NOMO-1 (cell line): ENCODE measurements around the gene AXIN1.
"Not testable (repeated sequence)": the region's sequence is repeated elsewhere in the genome, so short reads cannot be mapped to it uniquely, and the experiment has no call there.

Experiments
- DNase-seq, 2 experiments: peaks; one replicate each; lab custom pipeline; 2025; ENCODE audit not compliant: unreplicated experiment in 2 of 2; lab: John Stamatoyannopoulos, UW

AXIN1 gene

DNA sequence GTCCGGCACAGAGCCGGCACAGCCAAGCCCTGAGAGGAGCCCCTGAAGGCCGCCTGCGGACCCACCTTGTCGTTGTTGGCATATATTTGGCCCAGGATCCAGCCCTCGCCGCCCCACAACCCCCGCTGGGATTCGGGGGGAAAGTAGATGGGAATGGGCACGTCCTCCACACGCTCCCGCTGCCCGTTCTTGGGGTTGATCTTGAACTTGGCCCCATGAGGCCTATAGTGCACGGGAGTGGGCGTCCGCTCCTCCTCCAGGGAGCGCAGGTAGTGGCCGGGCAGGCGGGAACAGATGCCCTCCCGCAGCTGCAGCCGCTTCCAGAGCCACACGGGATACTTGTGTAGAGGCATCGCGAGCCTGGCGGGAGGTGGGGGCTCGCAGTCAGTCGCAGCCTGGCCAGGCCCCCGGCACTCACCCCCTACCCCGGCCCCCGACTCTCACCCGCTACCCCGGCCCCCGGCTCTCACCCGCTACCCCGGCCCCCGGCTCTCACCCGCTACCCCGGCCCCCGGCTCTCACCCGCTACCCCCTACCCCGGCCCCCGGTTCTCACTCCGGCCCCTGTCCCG, 17.4 kb upstream of the AXIN1 start:
- DNase-seq = no peak

DNA sequence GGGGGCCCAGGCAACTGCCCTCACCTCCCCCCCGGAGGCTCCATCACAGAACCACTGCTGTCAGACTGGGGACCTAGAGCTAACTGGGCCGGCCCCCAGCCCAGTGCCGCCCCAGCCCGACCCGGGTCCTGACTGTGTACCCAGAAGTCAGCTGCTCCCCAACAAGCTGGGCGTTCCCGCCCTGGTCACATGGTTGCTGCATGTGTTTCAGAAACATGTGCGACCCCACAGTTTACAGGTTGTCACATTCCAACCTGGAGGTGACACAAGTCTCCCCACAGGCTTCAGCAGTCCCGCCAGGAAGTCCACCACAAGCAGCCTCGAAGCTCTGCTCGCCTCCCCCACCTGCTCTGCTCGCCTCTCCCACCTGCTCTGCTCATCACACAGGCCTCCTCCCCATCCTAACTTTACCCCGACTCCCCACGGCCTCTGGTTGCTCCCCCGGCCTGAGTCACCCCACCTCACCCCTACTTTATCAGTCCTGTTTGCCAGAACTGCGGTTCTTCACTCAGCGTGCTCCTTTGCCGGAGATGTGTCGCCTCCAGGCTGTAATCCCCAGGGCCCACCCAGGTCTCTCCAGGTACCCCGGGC, 16.8 kb upstream of the AXIN1 start:
- no peak for DNase-seq

DNA sequence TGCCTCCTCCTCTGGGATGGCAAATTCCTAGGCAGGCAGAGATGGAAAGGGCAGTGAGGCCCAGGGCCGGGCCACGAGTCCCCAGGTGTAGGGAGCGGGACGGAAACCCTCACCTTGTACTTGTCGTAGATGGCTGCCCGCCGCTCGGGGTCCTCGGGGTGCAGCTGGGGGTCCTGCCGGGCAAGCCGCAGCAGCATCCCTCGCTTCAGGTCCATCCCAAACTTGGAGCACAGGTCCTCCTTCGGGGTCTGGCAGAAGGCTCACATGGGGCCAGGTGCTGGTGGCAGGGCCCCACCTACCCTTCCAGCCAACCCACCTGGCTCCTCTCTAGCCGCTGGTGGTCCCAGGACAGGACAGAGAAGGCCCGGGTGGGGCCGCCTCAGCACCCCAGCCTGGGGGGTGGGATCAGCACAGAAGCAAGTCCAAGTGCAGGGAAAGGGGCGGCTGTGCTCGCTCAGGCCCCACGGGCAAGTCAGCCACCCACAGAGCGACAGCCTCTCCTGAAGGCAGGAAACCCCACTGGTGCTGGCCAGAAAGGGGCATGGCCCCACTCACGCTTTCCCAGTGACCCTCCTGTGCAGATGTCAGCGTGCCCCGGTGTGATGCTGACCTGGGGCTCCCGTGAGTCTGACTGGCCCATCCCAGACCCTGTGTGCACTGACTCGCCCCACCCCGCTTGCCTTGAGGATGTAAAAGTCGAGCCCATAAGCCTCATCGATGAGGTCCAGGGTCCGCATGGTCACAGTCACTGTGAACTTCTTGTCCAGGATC, 16.1 kb upstream of the AXIN1 start:
- DNase-seq = no peak

DNA sequence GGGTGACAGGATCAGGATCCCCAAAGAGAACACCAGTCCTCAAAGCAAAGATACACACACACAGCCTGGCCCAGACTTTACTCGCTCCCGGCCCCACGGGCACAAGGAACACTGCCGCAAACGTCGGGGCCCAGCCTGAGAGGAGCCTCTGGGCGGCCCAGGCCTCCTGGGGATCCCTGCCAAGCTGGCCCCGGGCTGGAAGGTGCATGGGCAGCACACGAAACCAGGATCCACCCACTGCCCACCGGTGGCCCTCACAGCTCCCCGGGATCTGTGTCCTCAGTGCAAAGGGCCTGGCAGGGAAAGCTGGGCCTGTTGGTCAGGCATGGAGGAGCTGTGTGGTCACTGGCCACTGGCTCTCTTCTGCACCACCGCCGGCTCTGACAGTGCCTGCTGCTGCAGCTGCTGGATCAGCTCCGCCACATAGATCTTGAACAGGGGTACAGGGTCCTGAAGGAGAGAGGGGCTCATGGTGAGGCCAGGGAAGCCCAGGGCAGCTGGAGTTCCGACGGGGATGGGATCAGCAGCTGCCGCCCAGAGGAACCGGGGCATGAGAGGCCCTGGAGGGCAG, 14.9 kb upstream of the AXIN1 start:
- DNase-seq = no peak

DNA sequence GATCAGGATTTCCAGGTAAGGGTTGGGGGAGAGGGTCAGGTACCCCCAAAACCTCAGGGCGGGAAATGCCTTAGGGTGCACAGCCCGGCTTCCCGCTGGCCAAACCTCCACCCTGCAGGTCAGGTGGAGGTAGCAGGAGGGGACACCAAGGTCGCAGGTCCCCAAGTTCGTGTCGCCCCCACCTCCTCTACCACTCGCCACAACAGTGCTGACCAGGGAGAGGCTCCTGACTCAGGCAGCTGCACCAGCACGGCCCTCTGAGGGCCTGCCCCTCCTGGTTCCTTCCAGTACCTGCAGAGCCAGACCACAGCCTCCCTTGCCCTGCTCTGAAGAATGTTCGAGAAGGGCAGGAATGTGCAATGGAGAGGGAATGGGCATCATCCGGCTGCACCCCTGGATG, 14.0 kb upstream of the AXIN1 start:
- no peak for DNase-seq

DNA sequence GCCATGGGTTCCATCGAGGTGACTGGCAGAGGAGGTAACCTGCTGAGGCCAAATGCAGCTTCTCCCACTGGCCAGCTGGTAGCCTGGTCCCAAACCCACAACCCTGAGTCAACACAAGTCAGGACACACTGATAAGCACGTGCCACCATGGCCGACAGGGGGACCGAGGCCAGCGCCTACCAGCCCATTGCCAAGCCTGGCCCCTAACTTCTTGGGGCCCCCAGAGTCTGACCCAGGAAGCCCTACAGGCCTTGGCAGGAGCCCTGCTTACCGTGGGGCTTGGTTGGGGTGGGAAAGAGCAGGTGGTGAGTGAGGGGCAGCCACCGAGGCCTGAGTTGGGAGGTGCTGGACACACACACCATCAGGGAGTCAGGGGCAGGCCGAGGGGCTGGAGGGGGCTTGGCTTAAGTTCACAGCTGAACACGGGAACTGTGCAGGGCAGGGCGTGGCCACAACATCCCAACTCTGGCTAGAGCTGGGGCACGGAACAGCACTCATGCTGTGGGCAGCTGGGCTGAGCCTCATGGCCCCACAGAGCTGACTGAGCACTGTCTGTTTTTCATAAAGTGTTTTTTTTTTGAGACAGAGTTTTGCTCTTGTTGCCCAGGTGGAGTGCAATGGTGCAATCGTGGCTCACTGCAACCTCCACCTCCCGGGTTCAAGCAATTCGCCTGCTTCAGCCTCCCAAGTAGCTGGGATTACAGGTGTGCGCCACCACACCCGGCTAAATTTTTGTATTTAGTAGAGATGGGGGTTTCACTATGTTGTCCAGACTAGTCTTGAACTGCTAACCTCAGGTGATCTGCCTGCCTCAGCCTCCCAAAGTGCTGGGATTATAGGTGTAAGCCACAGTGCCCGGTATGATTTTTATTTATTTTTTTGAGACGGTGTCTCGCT, 12.3 kb upstream of the AXIN1 start:
- DNase-seq = no peak

DNA sequence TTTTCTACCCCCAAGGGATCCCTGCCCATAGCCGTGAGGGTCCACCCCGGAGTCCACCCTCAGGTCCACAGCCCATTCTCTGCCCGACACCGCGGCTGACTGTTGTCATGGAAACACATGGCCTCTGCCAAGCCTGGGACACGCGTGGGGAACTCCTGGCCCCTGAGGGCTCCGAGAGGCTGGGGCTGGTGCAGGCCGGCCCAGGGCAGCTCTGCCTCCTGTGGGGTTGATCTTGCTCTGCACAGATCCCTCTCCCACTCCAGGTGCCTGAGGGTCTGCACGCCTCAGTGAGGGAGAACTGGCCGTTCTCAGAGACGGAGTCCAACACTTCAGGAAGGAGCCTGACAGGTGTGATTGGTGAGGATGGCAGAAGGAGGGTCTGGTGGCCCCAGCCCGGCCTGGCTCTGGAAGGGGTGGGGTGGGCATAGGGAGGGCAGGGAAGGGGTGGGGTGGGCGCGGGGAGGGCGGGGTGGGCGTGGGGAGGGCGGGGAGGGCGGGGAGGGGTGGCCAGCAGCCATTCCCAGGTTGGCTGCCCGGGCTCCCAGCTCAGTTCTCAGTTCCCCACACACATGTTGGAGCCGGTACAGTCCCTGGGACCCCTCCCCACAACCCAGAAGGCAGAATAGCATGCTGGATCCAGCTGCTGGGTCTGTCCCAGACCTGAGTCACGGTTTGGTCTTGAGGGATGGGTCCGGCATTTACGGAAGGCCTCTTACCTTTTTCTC, 11.4 kb upstream of the AXIN1 start:
- no peak for DNase-seq

DNA sequence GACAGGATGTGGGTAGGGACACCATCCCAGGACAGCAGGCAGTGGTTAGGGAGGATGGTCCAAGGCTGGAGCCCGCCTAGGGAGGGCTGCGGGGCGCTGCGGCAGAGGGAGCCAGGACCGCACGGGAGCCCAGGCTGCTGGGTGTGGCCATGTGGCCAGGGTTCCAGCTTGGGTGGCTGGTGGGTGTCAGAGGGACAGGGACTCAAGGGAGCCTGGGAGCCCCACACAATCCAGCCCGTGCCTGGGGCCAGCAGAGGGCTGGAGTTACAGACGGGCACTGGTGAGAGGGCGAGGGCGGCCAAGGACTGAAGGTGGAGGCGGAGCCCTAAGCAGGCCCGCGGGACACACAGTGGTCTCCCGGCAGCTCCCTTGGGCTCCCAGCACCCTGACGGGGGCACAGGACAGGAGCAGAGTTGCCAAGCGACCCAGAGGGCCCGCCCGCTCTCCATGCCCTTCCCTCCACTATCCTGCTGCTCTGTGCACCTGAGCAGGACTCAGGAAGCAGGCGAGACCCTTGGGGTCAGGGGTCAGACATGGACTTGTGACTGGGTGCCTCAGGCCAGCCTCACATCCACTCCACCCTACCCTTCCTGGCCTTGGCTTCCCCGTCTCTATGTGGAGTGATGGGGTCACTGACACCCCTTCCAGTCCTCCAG, 10.7 kb upstream of the AXIN1 start:
- no peak for DNase-seq

GRCh38 chr16:362702-362999, 10.1 kb upstream of the AXIN1 start:
- not testable (repeated sequence) for DNase-seq

- DNase-seq = peak; percentile 82 to 84
Observed at GRCh38 chr16:361872-362701, 9.6 kb upstream of the AXIN1 start.

GRCh38 chr16:361341-361871, 8.9 kb upstream of the AXIN1 start:
- DNase-seq = no peak

DNA sequence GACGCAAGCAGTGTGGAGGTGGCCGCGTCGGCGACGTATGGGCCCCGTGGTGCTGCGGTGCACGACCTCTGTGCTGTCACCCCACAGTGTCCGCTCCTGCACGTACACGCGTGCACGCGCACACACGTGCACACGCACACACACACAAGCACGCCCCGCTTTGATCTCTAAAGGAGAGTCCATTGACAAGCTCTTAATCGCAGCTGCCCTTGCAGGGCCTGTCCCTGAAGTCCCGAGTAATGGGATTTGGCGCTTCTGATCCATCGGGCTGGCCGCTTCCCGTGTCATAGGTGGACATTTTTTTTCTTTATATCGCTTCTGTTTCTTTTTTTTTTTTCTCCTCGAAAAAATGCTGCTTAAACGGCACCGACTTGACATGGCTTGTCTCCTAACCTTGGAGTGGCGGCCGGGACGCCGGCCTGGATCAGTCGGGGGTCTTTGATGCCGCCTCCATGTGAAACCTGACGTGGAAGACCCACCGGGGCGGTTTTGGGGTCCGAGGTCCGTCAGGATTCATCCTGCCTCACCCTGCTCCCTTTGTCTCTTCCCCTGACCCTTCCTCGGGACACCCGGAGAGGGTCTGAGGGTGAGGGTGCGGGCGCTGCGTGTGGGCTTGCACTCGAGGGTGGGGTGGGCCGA, 8.3 kb upstream of the AXIN1 start:
- no peak for DNase-seq

DNA sequence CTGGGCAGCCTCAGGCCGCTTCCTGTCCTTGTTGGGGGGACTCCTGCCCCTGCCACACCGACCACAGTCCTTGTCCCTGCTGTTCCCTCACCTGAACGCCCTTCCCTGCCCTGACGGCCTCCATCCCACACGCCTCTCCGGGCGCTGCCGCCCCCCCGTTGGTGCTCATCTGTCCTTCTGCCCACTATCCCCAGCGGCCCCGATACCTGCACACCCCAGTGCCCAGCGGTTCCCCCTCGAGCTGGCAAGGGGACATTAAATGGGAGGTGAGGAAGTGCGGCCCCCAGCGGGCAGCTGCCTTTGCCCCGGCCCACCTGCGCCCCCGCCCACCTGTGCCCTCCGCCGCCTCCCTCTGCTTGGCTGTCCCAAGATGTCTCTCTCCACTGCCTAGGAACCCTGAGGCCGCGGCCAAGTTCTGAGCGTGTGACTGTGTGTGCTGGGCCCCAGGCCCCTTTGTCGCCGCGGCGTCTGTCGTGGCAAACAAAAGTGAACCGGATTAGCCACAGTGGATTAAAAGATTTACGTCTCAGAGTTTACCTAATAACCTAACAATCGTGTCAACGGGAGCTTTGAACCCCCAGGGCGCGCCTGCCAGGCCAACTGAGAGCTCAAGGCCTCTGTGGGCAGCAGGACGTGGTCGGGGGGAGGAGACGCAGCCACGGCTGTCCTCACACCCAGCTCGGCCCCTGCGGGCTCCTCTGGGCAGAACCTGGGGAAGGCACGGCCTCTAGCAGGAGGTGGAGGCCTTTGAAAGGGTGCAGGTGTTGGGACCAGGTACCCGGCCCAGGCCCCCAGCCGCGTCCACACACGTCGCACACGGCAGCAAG, 7.6 kb upstream of the AXIN1 start:
- no peak for DNase-seq

DNA sequence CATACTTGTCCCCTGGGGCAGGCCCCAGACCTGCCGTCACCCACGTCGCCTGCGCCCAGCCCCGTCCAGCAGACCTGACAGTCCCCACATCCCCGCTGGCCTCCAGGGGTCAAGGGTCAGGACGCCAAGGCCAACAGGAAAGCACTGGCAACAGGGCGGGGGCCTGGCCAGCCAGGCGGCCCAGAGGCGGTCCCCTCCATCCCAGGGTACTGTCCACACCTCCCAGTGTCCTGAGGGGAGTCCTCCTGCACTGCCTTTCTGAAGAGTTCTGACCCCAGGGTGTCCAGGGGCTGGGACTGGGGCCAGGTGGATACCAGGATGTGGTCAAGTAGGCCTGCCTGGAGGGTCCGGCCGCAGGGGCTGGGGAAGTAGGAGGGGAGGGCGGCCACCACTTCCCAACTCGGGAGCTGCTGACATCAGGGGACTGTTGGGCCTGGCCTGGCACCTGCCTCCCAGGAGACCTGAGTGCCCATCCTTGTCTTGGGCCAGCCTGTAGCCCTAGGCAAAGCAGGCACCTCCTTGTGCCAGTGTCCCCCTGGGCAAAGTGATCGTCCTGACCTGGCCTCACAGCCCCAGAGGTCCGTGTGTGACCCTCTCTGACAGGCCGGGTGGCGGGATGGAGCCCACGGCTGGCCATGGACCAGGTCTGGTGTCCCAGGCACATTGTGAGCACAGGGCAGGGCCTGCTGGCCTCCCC, 6.7 kb upstream of the AXIN1 start:
- no peak for DNase-seq

GRCh38 chr16:356741-357140, 4.2 kb upstream of the AXIN1 start:
- no peak for DNase-seq

- DNase-seq = no peak
Observed at GRCh38 chr16:354971-355461, 2.5 kb upstream of the AXIN1 start.
